Hypothalamus (tissue), 51 donors: ENCODE results near the gene CYRIA.

Experiments used
- DNase-seq, 51 donors: peaks; one replicate each; lab custom pipeline; 2025; lab: John Stamatoyannopoulos, UW

The CYRIA gene

GRCh38 chr2:16665748-16666448 lies at the start of gene CYRIA:
TSS of gene CYRIA (minus strand) at chr2:16665834. CDS start at chr2:16588119, 77,715 bp downstream.
- peak in 35 of 51 donors; percentile 26 to 81 (median 62) for DNase-seq

- peak in 2 of 51 donors; percentile 14 to 50 for DNase-seq
Observed at GRCh38 chr2:16713011-16713423, 47.4 kb upstream of the CYRIA start.

- no peak for DNase-seq
Observed at GRCh38 chr2:16709769-16710168, 44.1 kb upstream of the CYRIA start.

- DNase-seq: no peak
Observed at GRCh38 chr2:16708173-16708572, 42.5 kb upstream of the CYRIA start.

- no peak for DNase-seq
Observed at GRCh38 chr2:16707014-16707623, 41.5 kb upstream of the CYRIA start.

- no peak for DNase-seq
Observed at GRCh38 chr2:16700551-16701259, 35.1 kb upstream of the CYRIA start.

- no peak for DNase-seq
Observed at GRCh38 chr2:16693854-16694253, 28.2 kb upstream of the CYRIA start.

- no peak for DNase-seq
Observed at GRCh38 chr2:16691261-16691660, 25.6 kb upstream of the CYRIA start.

- no peak for DNase-seq
Observed at GRCh38 chr2:16687955-16688354, 22.3 kb upstream of the CYRIA start.

- DNase-seq: no peak
Observed at GRCh38 chr2:16687222-16687621, 21.6 kb upstream of the CYRIA start.

- DNase-seq: no peak
Observed at GRCh38 chr2:16686641-16687040, 21.0 kb upstream of the CYRIA start.

GRCh38 chr2:16685340-16685715 lies 19.7 kb upstream of the CYRIA start:
- DNase-seq: no peak

GRCh38 chr2:16684676-16685339 lies 19.2 kb upstream of the CYRIA start:
- DNase-seq: no peak

GRCh38 chr2:16683576-16683975 lies 17.9 kb upstream of the CYRIA start:
- DNase-seq: no peak

GRCh38 chr2:16682431-16683118 lies 16.9 kb upstream of the CYRIA start:
- peak in 1 of 51 donors; percentile 47 for DNase-seq

GRCh38 chr2:16680781-16681180 lies 15.1 kb upstream of the CYRIA start:
- no peak for DNase-seq

GRCh38 chr2:16680304-16680703 lies 14.7 kb upstream of the CYRIA start:
- DNase-seq: no peak

GRCh38 chr2:16678964-16679363 lies 13.3 kb upstream of the CYRIA start:
- no peak for DNase-seq

- no peak for DNase-seq
Observed at GRCh38 chr2:16677875-16678274, 12.2 kb upstream of the CYRIA start.

GRCh38 chr2:16675781-16676180 lies 10.1 kb upstream of the CYRIA start:
- DNase-seq: no peak

- no peak for DNase-seq
Observed at GRCh38 chr2:16674154-16674553, 8.5 kb upstream of the CYRIA start.
